ENCODE data around the gene CPT1B. TPM values are rescaled to one million over a fixed set of nuclear protein-coding genes. Genes with fewer than 3 reads are reported as not detected.

Gene CPT1B
- 33.1 and 36.2 TPM in 2 replicates for total RNA-seq (2021; fragmentation: NEBNext Ultra II Directional; extraction: Animal tissue kit (Norgen Biotek cat#: 25700))
- 34.2 and 47.7 TPM in 2 replicates for polyA plus RNA-seq (2011; rRNA removed)
- 48.0 TPM for polyA plus RNA-seq (2011; cell fraction: cytosol; rRNA removed)
- 378 TPM for polyA plus RNA-seq (2011; cell fraction: nucleus; rRNA removed)
- polyA plus RNA-seq (2012, experiment 1 of 2), result 46.3 to 71.2 TPM (median 63.2 TPM) in 4 replicates
- polyA plus RNA-seq (2012, experiment 2 of 2), result 31.6 TPM
- 15.9 TPM for polyA plus RNA-seq (2013, experiment 1 of 2)
- polyA plus RNA-seq (2013, experiment 2 of 2), result 15.5 TPM
- 20.9 and 22.0 TPM in 2 replicates for polyA minus RNA-seq (2011; rRNA and poly(A)+ RNA removed)
- 12.0 TPM for polyA minus RNA-seq (2011; cell fraction: cytosol; rRNA and poly(A)+ RNA removed)
- 46.3 TPM for polyA minus RNA-seq (2011; cell fraction: nucleus; rRNA and poly(A)+ RNA removed)
- long read RNA-seq, experiment 1, partial matches to known transcripts, result 1 of 3 reads
- long read RNA-seq, experiment 1, other reads (novel, unspliced or antisense), result 2 of 3 reads
- long read RNA-seq, experiment 2, result 0 reads

DNA sequence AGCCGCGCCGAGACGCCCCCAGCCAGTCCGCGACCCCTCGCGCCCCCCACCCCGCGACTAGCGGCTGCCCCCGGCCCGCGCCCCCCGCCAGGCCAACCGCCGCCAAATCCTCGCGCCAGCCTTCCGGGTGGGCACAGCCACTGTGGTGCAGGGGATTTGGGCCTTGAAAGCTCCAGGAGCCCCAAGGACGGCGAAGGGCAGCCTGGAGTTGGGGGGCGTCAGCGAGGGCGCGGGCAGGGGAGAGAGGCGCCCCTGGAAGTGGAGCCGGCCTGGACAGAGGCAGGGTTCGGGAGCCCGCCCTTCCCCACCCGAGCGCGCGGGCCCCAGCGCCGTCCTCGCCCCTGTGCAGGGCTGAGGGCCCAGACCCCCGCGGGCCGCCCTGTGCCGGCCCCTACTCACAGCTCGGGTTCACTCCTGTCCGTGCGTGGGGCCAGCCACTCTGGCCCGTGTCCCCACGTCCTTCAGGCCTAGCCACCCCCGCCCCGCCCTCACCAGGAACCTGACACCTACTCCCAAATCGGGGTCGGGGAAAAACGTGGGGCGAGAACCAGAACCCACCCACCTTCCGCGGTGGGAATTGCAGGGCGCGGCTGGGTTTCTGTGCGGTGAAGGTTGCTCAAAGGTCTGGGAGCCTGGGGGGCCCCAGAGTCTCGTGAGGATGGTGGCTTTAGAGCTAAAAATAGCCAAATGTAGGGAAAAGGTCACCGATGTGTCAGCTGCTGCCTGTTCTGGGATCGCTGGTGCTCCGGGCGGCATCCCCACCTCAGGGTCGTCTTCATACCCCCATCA, at the start of gene CPT1B:
Gene CPT1B (minus strand): TSS at position 441 of the 789 bp plus-strand sequence. CDS start 512 bp downstream, outside the sequence.
- H2BK20ac ChIP-seq (ENCODE audit: low read length), result no peak within 1 kb of the TSS
- no peak within 1 kb of the TSS for H3K9ac ChIP-seq (replicated peaks in 1 of 4; ENCODE audit: extremely low read depth in 1 of 4, low read depth in 3 of 4, low read length in 3 of 4)
- no peak within 1 kb of the TSS for H2AFZ ChIP-seq (ENCODE audit: low read length)
- no peak within 1 kb of the TSS for H4K91ac ChIP-seq (replicated peaks; ENCODE audit: insufficient read length, low read length)
- no peak within 1 kb of the TSS for H3K18ac ChIP-seq (ENCODE audit: extremely low read depth, low read length)
- H3K23me2 ChIP-seq (ENCODE audit: low read depth, low read length), result peaks cover 4% of the 10 kb centered on the region; the same call in 1 of the 2 replicates
- no peaks in the 10 kb centered on the region for H3K27me3 ChIP-seq (replicated peaks in 1 of 4; ENCODE audit: control insufficient read depth in 3 of 4, extremely low read depth in 1 of 4, insufficient read depth in 3 of 4, low read length in 3 of 4)
- ChIA-PET POLR2A (ENCODE audit: partially characterized antibody) (interaction anchor here (0.8 to 5.4 kb wide), 7 partner anchors 9 to 85 kb away, joined by 3 to 37 read pairs (median 4); partner anchors contain the start of gene SYCE3), CTCF (ENCODE audit: partially characterized antibody) (interaction anchor here (0.8 to 8.1 kb wide), 11 partner anchors 9 to 122 kb away, joined by 3 to 84 read pairs (median 9); partner anchors contain the start of gene SYCE3)
- WGBS, 2 experiments (ENCODE audit: extremely low coverage in 1 of 2, insufficient coverage in 1 of 2, insufficient read length in 1 of 2, insufficient replicate concordance in 2 of 2, low coverage in 1 of 2, low lambda C conversion rate in 2 of 2, missing lambda C conversion rate in 1 of 2), result 75% methylated on average over 17 of the region's 63 CpGs; no CpG with 5 or more reads in 1 of the 2 experiments
- H3K79me1 ChIP-seq (ENCODE audit: low read depth, low read length), result peaks cover 7% of the 10 kb centered on the region; the same call in 1 of the 2 replicates
- DNase-seq (ENCODE audit: low read depth in 1 of 2, low spot score in 2 of 2) (no peak), FAIRE-seq (no peak)
- peaks cover 1 to 13% (median 8%) of the 10 kb centered on the region in 4 experiments; a peak in 7 of 8 replicates for H3K36me3 ChIP-seq (ENCODE audit: control insufficient read depth in 2 of 4, insufficient read depth in 4 of 4, low read length in 3 of 4)
- H3K27ac ChIP-seq (ENCODE audit: low read depth, low read length), result no peak within 1 kb of the TSS
- no peak within 1 kb of the TSS for H2BK15ac ChIP-seq (ENCODE audit: low read length)
- peaks cover 4 to 7% of the 10 kb centered on the region in 2 experiments for H4K20me1 ChIP-seq (replicated peaks in 1 of 2; ENCODE audit: control insufficient read depth in 1 of 2, insufficient read depth in 2 of 2, low read length in 2 of 2)
- no peak within 1 kb of the TSS for H2BK120ac ChIP-seq (replicated peaks; ENCODE audit: low read depth, low read length)
- H3K4me1 ChIP-seq (replicated peaks in 1 of 4; ENCODE audit: control insufficient read depth in 3 of 4, insufficient read depth in 4 of 4, low read length in 3 of 4), result peaks cover 0 to 4% (median 3%) of the 10 kb centered on the region in 4 experiments; a peak in 3 of 7 replicates
- no peak within 1 kb of the TSS for H2AK5ac ChIP-seq (ENCODE audit: low read depth, low read length)
- H3K23ac ChIP-seq (ENCODE audit: insufficient read length), result no peak within 1 kb of the TSS
- H3K4me3 ChIP-seq (ENCODE audit: extremely low read depth in 1 of 4, insufficient read depth in 2 of 4, low read depth in 3 of 4, low read length in 4 of 4), result no peak within 1 kb of the TSS
- peaks cover 0 to 7% of the 10 kb centered on the region in 2 experiments; a peak in 1 of 4 replicates for H3K79me2 ChIP-seq (ENCODE audit: control insufficient read depth in 1 of 2, insufficient read depth in 2 of 2, low read length in 2 of 2)
- no peak within 1 kb of the TSS for H3K56ac ChIP-seq (replicated peaks; ENCODE audit: insufficient read length, low read depth, low read length)
- no peak within 1 kb of the TSS for H3K4ac ChIP-seq (replicated peaks; ENCODE audit: insufficient read length, low read depth, low read length)
- no peaks in the 10 kb centered on the region for H3K9me3 ChIP-seq (ENCODE audit: insufficient read depth in 2 of 2, low read depth in 1 of 2, low read length in 1 of 2)
- H4K5ac ChIP-seq (ENCODE audit: insufficient read length, low read depth, low read length), result no peak within 1 kb of the TSS
- H4K8ac ChIP-seq (ENCODE audit: extremely low read depth, insufficient read depth, low read length), result peak within 1 kb of the TSS; percentile 80
- H2BK12ac ChIP-seq (ENCODE audit: low read depth, low read length), result no peak within 1 kb of the TSS
- no peak within 1 kb of the TSS for H2BK5ac ChIP-seq (ENCODE audit: low read depth, low read length)
- H3K14ac ChIP-seq (ENCODE audit: insufficient read length), result no peak within 1 kb of the TSS
- H3K4me2 ChIP-seq (ENCODE audit: insufficient read depth in 1 of 2, low read depth in 2 of 2, low read length in 2 of 2), result no peak within 1 kb of the TSS
- TF ChIP-seq KDM5A (IDR thresholded peaks at IDR 0.05; ENCODE audit: low read length) (no peak), TBP (IDR thresholded peaks at IDR 0.05; ENCODE audit: low read depth, low read length) (no peak), RBBP5 (IDR thresholded peaks at IDR 0.05; ENCODE audit: borderline replicate concordance, low read depth, low read length) (no peak), EGR1 (IDR thresholded peaks at IDR 0.05; ENCODE audit: borderline replicate concordance, low read depth, low read length) (no peak), POU5F1 (IDR thresholded peaks at IDR 0.05; ENCODE audit: low read depth, low read length) (no peak), SIX5 (IDR thresholded peaks at IDR 0.05; ENCODE audit: low read depth, low read length) (no peak), TEAD4 (IDR thresholded peaks at IDR 0.05; ENCODE audit: low read depth, low read length) (no peak), HDAC6 (IDR thresholded peaks at IDR 0.05; ENCODE audit: low read depth, low read length) (no peak)
- TF ChIP-seq, protein P1, sequence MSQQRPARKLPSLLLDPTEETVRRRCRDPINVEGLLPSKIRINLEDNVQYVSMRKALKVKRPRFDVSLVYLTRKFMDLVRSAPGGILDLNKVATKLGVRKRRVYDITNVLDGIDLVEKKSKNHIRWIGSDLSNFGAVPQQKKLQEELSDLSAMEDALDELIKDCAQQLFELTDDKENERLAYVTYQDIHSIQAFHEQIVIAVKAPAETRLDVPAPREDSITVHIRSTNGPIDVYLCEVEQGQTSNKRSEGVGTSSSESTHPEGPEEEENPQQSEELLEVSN (IDR thresholded peaks at IDR 0.05), result no peak
